Measurements from ENCODE around the gene GRAMD1C. TPM values are rescaled to one million over a fixed set of nuclear protein-coding genes. Genes with fewer than 3 reads are reported as not detected.

Gene GRAMD1C
- total RNA-seq, 1 experiment from 2014 or later: 0.22 TPM

- peak; percentile 11 for DNase-seq (ENCODE audit: extremely low read depth, low read depth)
Observed at GRCh38 chr3:113947372-113948014, 108.9 kb downstream of the GRAMD1C start, which contains the start of gene ZDHHC23. Gene ZDHHC23 (plus strand): TSS chr3:113948013. CDS start chr3:113948803, 790 bp downstream.

- no peak for DNase-seq (ENCODE audit: extremely low read depth, low read depth)
Observed at GRCh38 chr3:113948015-113948917, 109.7 kb downstream of the GRAMD1C start.

GRCh38 chr3:113952921-113953320 lies 114.3 kb downstream of the GRAMD1C start:
- DNase-seq (ENCODE audit: extremely low read depth, low read depth): no peak

GRCh38 chr3:113953677-113954076 lies 115.1 kb downstream of the GRAMD1C start:
- no peak for DNase-seq (ENCODE audit: extremely low read depth, low read depth)

GRCh38 chr3:113954091-113954685 lies 115.6 kb downstream of the GRAMD1C start:
- DNase-seq (ENCODE audit: extremely low read depth, low read depth): no peak

- DNase-seq (ENCODE audit: extremely low read depth, low read depth): no peak
Observed at GRCh38 chr3:113963879-113964278, 125.3 kb downstream of the GRAMD1C start.

GRCh38 chr3:113966172-113966571 lies 127.6 kb downstream of the GRAMD1C start:
- no peak for DNase-seq (ENCODE audit: extremely low read depth, low read depth)

- DNase-seq (ENCODE audit: extremely low read depth, low read depth): no peak
Observed at GRCh38 chr3:113968986-113969385, 130.4 kb downstream of the GRAMD1C start.

GRCh38 chr3:113977822-113978221 lies 139.2 kb downstream of the GRAMD1C start:
- no peak for DNase-seq (ENCODE audit: extremely low read depth, low read depth)

GRCh38 chr3:113979916-113980315 lies 141.3 kb downstream of the GRAMD1C start:
- DNase-seq (ENCODE audit: extremely low read depth, low read depth): no peak

- no peak for DNase-seq (ENCODE audit: extremely low read depth, low read depth)
Observed at GRCh38 chr3:113981803-113982202, 143.2 kb downstream of the GRAMD1C start.

- no peak for DNase-seq (ENCODE audit: extremely low read depth, low read depth)
Observed at GRCh38 chr3:113983544-113983943, 145.0 kb downstream of the GRAMD1C start.

GRCh38 chr3:113985541-113985940 lies 147.0 kb downstream of the GRAMD1C start:
- DNase-seq (ENCODE audit: extremely low read depth, low read depth): no peak

Other genes starting within 250 kb of the GRAMD1C start
- gene USF3, start 142.1 kb upstream of the GRAMD1C start, total RNA-seq (2014; rRNA removed; shearing (Covaris generic)): 6.1 and 7.9 TPM in 2 replicates
- gene NAA50, start 92.5 kb upstream of the GRAMD1C start, total RNA-seq (2014; rRNA removed; shearing (Covaris generic)): 167 and 183 TPM in 2 replicates
- 38.6 and 44.4 TPM in 2 replicates for gene ATP6V1A, start 91.8 kb upstream of the GRAMD1C start, total RNA-seq (2014; rRNA removed; shearing (Covaris generic))
- gene ZDHHC23, start 109.2 kb downstream of the GRAMD1C start, total RNA-seq (2014; rRNA removed; shearing (Covaris generic)): 1.4 TPM in 2 replicates
- 1.7 and 2.2 TPM in 2 replicates for gene CCDC191, start 217.7 kb downstream of the GRAMD1C start, total RNA-seq (2014; rRNA removed; shearing (Covaris generic))
- 19.9 and 23.6 TPM in 2 replicates for gene QTRT2, start 217.9 kb downstream of the GRAMD1C start, total RNA-seq (2014; rRNA removed; shearing (Covaris generic))

All from NCI-H460 (cell line).